ENCODE data around the gene ERG. TPM values are rescaled to one million over a fixed set of nuclear protein-coding genes. Genes with fewer than 3 reads are reported as not detected.

The ERG gene
- total and polyA plus RNA-seq, 2 of the 8 experiments (the other 6 are each of a cell fraction or from before 2014, with no cell fraction given), result 1.0 to 3.0 TPM

DNA sequence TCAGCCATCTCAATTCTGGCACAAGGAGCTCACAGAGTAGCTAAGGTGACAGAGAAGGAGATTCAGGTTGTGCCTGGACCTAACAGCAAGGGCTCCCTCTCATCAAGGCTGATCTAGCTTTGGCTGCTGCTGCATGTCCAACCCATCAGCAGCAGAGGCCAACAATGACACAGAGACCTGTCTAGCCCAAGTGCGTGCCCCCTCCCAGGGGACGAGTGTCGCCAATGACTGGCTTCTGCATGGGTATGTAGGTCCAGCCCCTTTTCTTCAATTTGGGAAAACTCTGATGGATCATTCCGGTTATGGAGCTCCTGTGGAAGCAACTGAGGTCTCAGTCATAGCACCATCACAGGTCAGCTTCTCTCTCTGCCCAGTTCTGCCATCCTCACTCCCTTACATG, 158.1 kb downstream of the ERG start (continued):
- TF ChIP-seq, protein P1, sequence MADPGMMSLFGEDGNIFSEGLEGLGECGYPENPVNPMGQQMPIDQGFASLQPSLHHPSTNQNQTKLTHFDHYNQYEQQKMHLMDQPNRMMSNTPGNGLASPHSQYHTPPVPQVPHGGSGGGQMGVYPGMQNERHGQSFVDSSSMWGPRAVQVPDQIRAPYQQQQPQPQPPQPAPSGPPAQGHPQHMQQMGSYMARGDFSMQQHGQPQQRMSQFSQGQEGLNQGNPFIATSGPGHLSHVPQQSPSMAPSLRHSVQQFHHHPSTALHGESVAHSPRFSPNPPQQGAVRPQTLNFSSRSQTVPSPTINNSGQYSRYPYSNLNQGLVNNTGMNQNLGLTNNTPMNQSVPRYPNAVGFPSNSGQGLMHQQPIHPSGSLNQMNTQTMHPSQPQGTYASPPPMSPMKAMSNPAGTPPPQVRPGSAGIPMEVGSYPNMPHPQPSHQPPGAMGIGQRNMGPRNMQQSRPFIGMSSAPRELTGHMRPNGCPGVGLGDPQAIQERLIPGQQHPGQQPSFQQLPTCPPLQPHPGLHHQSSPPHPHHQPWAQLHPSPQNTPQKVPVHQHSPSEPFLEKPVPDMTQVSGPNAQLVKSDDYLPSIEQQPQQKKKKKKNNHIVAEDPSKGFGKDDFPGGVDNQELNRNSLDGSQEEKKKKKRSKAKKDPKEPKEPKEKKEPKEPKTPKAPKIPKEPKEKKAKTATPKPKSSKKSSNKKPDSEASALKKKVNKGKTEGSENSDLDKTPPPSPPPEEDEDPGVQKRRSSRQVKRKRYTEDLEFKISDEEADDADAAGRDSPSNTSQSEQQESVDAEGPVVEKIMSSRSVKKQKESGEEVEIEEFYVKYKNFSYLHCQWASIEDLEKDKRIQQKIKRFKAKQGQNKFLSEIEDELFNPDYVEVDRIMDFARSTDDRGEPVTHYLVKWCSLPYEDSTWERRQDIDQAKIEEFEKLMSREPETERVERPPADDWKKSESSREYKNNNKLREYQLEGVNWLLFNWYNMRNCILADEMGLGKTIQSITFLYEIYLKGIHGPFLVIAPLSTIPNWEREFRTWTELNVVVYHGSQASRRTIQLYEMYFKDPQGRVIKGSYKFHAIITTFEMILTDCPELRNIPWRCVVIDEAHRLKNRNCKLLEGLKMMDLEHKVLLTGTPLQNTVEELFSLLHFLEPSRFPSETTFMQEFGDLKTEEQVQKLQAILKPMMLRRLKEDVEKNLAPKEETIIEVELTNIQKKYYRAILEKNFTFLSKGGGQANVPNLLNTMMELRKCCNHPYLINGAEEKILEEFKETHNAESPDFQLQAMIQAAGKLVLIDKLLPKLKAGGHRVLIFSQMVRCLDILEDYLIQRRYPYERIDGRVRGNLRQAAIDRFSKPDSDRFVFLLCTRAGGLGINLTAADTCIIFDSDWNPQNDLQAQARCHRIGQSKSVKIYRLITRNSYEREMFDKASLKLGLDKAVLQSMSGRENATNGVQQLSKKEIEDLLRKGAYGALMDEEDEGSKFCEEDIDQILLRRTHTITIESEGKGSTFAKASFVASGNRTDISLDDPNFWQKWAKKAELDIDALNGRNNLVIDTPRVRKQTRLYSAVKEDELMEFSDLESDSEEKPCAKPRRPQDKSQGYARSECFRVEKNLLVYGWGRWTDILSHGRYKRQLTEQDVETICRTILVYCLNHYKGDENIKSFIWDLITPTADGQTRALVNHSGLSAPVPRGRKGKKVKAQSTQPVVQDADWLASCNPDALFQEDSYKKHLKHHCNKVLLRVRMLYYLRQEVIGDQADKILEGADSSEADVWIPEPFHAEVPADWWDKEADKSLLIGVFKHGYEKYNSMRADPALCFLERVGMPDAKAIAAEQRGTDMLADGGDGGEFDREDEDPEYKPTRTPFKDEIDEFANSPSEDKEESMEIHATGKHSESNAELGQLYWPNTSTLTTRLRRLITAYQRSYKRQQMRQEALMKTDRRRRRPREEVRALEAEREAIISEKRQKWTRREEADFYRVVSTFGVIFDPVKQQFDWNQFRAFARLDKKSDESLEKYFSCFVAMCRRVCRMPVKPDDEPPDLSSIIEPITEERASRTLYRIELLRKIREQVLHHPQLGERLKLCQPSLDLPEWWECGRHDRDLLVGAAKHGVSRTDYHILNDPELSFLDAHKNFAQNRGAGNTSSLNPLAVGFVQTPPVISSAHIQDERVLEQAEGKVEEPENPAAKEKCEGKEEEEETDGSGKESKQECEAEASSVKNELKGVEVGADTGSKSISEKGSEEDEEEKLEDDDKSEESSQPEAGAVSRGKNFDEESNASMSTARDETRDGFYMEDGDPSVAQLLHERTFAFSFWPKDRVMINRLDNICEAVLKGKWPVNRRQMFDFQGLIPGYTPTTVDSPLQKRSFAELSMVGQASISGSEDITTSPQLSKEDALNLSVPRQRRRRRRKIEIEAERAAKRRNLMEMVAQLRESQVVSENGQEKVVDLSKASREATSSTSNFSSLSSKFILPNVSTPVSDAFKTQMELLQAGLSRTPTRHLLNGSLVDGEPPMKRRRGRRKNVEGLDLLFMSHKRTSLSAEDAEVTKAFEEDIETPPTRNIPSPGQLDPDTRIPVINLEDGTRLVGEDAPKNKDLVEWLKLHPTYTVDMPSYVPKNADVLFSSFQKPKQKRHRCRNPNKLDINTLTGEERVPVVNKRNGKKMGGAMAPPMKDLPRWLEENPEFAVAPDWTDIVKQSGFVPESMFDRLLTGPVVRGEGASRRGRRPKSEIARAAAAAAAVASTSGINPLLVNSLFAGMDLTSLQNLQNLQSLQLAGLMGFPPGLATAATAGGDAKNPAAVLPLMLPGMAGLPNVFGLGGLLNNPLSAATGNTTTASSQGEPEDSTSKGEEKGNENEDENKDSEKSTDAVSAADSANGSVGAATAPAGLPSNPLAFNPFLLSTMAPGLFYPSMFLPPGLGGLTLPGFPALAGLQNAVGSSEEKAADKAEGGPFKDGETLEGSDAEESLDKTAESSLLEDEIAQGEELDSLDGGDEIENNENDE (IDR thresholded peaks at IDR 0.05; ENCODE audit: insufficient replicate concordance, low read length), result no peak
- no peak for TF ChIP-seq RXRA (IDR thresholded peaks at IDR 0.05; ENCODE audit: insufficient read depth, low read depth, low read length)
- TF ChIP-seq CTBP2 (IDR thresholded peaks at IDR 0.05; ENCODE audit: borderline replicate concordance, insufficient read depth, insufficient read length, low read length), result no peak
- TF ChIP-seq JUND (IDR thresholded peaks at IDR 0.05; ENCODE audit: low read length), result no peak
- TF ChIP-seq POLR2AphosphoS5 (IDR thresholded peaks at IDR 0.05; ENCODE audit: low read depth, low read length), result no peak
- no peak for TF ChIP-seq KDM1A (IDR thresholded peaks at IDR 0.05; ENCODE audit: borderline replicate concordance, low read length)
- no peak for TF ChIP-seq POU5F1 (IDR thresholded peaks at IDR 0.05; ENCODE audit: low read depth, low read length)
- no peak for TF ChIP-seq BRCA1 (IDR thresholded peaks at IDR 0.05; ENCODE audit: low read depth, low read length)
- no peak for TF ChIP-seq SP2 (IDR thresholded peaks at IDR 0.05; ENCODE audit: low read length)

All from H1 (cell line).